Breast epithelium (tissue), 4 donors: ENCODE measurements around the gene CUBN. TPM values are rescaled to one million over a fixed set of nuclear protein-coding genes. Genes with fewer than 3 reads are reported as not detected.

Experiments
- DNase-seq, 2 donors: peaks; one replicate each; pipeline ENCODE4 v3.0.0-alpha.2; 2019; ENCODE audit warnings: low spot score in 2 of 2
- H3K27ac ChIP-seq, 2 donors: fragments of 200-600 bp; sonication (generic) in 1 of 2; one replicate each; pipeline ENCODE4 v1.5.1; 2016 to 2019; ENCODE audit warnings: mild to moderate bottlenecking in 1 of 2
- H3K27me3 ChIP-seq, 2 donors: fragments of 200-600 bp; sonication (generic) in 1 of 2; one replicate each; pipeline versions ENCODE4 v1.5.1 to v1.6.0; 2017 to 2019; ENCODE audit warnings: control low read depth in 1 of 2, mild to moderate bottlenecking in 1 of 2
- H3K36me3 ChIP-seq: fragments of 200-600 bp; one replicate; pipeline ENCODE4 v1.5.1; 2019
- H3K4me1 ChIP-seq, 2 donors: fragments of 200-600 bp; sonication (generic); one replicate each; pipeline ENCODE4 v1.5.1; 2016 to 2019; ENCODE audit warnings: control low read depth in 1 of 2
- H3K4me3 ChIP-seq, 3 donors: fragments of 200-600 bp; sonication (generic); 1 replicate in 2 of 3; 2 replicates in 1 of 3; pipeline ENCODE4 v1.5.1; 2016 to 2019; ENCODE audit warnings: mild to moderate bottlenecking in 3 of 3, moderate library complexity in 2 of 3
- H3K9me3 ChIP-seq, 2 donors: fragments of 200-600 bp; sonication (generic) in 1 of 2; one replicate each; pipeline ENCODE4 v1.5.1; 2016 to 2019; ENCODE audit warnings: control low read depth in 1 of 2
- CTCF ChIP-seq, 3 donors: fragments of 450-650 bp; IDR thresholded peaks; one replicate each; pipeline ENCODE4 v1.5.1; 2016 to 2017; ENCODE audit warnings: antibody characterized with exemption in 3 of 3, mild to moderate bottlenecking in 3 of 3, moderate library complexity in 3 of 3
- POLR2A ChIP-seq: fragments of 450-650 bp; IDR thresholded peaks from one replicate; pipeline ENCODE4 v1.6.1; 2016; ENCODE audit warnings: antibody characterized with exemption, mild to moderate bottlenecking, moderate library complexity
- POLR2AphosphoS5 ChIP-seq, 3 donors: sonication (generic); formaldehyde crosslinking; IDR thresholded peaks; one replicate each; pipeline ENCODE4 v1.6.1; 2017; ENCODE audit warnings: antibody characterized with exemption in 3 of 3
- intact Hi-C: fragments of 100-400 bp; cut with DNase I; formaldehyde crosslinking; loops from one replicate; pipeline ENCODE4 v1.15.1; 2023; ENCODE audit warnings: low total_unique reads
- total RNA-seq, 3 donors: library from RNA; depleted of rRNA; stranded (reverse); fragments of >200 nt; gene quantifications; one replicate each; pipeline ENCODE4 v1.1.0, GENCODE V29; 2016

The CUBN gene
- total RNA-seq, 3 donors from 2014 or later, result 1.6 to 5.7 (median 5.0) TPM

- no peaks in the 10 kb centered on the region for H3K36me3 ChIP-seq
- H3K4me1 ChIP-seq, result no peaks in the 10 kb centered on the region
- DNase-seq, result no peak
- H3K27ac ChIP-seq, result no peak overlapping the region
- TF ChIP-seq POLR2A (no peak), CTCF (IDR thresholded peaks at IDR 0.05) (no peak), POLR2AphosphoS5 (IDR thresholded peaks at IDR 0.05) (no peak)
- no peaks in the 10 kb centered on the region for H3K27me3 ChIP-seq
- H3K4me3 ChIP-seq, result no peak overlapping the region
- intact Hi-C loops, result no loop called here
- no peaks in the 10 kb centered on the region for H3K9me3 ChIP-seq
Observed at GRCh38 chr10:16787361-16787791, 342.2 kb downstream of the CUBN start.

GRCh38 chr10:16780338-16780880 is 349.2 kb downstream of the CUBN start:
- Histone ChIP-seq H3K27me3 (no peaks in the 10 kb centered on the region), H3K4me3 (no peak overlapping the region), H3K4me1 (no peaks in the 10 kb centered on the region), H3K9me3 (no peaks in the 10 kb centered on the region), H3K36me3 (peaks cover 4% of the 10 kb centered on the region), H3K27ac (no peak overlapping the region)
- intact Hi-C loops, result no loop called here
- no peak for TF ChIP-seq CTCF (IDR thresholded peaks at IDR 0.05)
- no peak for TF ChIP-seq POLR2AphosphoS5 (IDR thresholded peaks at IDR 0.05)
- no peak for TF ChIP-seq POLR2A
- no peak for DNase-seq

GRCh38 chr10:16779384-16779915 is 350.2 kb downstream of the CUBN start:
- TF ChIP-seq POLR2AphosphoS5 (IDR thresholded peaks at IDR 0.05) (no peak), POLR2A (no peak), CTCF (IDR thresholded peaks at IDR 0.05) (no peak)
- intact Hi-C loops, result no loop called here
- H3K27ac ChIP-seq, result no peak overlapping the region

GRCh38 chr10:16777473-16778370 is 351.9 kb downstream of the CUBN start:
- no peak for TF ChIP-seq POLR2A
- peak in 1 of 3 donors; percentile 20 for TF ChIP-seq POLR2AphosphoS5 (IDR thresholded peaks at IDR 0.05)
- TF ChIP-seq CTCF (IDR thresholded peaks at IDR 0.05), result peak; percentile 44 to 68 (median 49)
- intact Hi-C loops, result no loop called here
- H3K27ac ChIP-seq, result peak overlapping the region; percentile 15 to 36

More at GRCh38 chr10:16779384-16779915, 350.2 kb downstream of the CUBN start:
- Histone ChIP-seq H3K4me1 (no peaks in the 10 kb centered on the region), H3K36me3 (peaks cover 4% of the 10 kb centered on the region), H3K27me3 (no peaks in the 10 kb centered on the region), H3K9me3 (no peaks in the 10 kb centered on the region), H3K4me3 (no peak overlapping the region)
- DNase-seq, result no peak

GRCh38 chr10:16776896-16777295 is 352.7 kb downstream of the CUBN start:
- H3K36me3 ChIP-seq, result peaks cover 4% of the 10 kb centered on the region
- no peaks in the 10 kb centered on the region for H3K27me3 ChIP-seq
- TF ChIP-seq CTCF (IDR thresholded peaks at IDR 0.05), result no peak
- no peak for TF ChIP-seq POLR2A
- no peak for TF ChIP-seq POLR2AphosphoS5 (IDR thresholded peaks at IDR 0.05)
- H3K4me3 ChIP-seq, result no peak overlapping the region
- H3K9me3 ChIP-seq, result no peaks in the 10 kb centered on the region
- H3K4me1 ChIP-seq, result no peaks in the 10 kb centered on the region
- DNase-seq, result no peak
- intact Hi-C loops, result no loop called here
- H3K27ac ChIP-seq, result no peak overlapping the region

More at GRCh38 chr10:16777473-16778370, 351.9 kb downstream of the CUBN start:
- H3K4me1 ChIP-seq, result no peaks in the 10 kb centered on the region
- H3K9me3 ChIP-seq, result no peaks in the 10 kb centered on the region
- no peak overlapping the region for H3K4me3 ChIP-seq
- H3K36me3 ChIP-seq, result peaks cover 4% of the 10 kb centered on the region
- DNase-seq, result no peak
- no peaks in the 10 kb centered on the region for H3K27me3 ChIP-seq
